Colonic mucosa (tissue), 4 donors: ENCODE measurements around the gene TEDC1. TPM values are rescaled to one million over a fixed set of nuclear protein-coding genes. Genes with fewer than 3 reads are reported as not detected.

ENCODE experiments used
- DNase-seq: peaks from one replicate; pipeline ENCODE4 v3.0.0-alpha.2; 2020
- H3K27ac ChIP-seq: fragments of 200-600 bp; one replicate; pipeline ENCODE4 v1.8.0; 2021
- H3K27me3 ChIP-seq: fragments of 200-600 bp; one replicate; pipeline ENCODE4 v1.8.0; 2021
- H3K36me3 ChIP-seq: fragments of 200-600 bp; one replicate; pipeline ENCODE4 v1.8.0; 2021
- H3K4me1 ChIP-seq: fragments of 200-600 bp; one replicate; pipeline ENCODE4 v1.8.0; 2021; ENCODE audit warnings: mild to moderate bottlenecking
- H3K4me3 ChIP-seq: fragments of 200-600 bp; one replicate; pipeline ENCODE4 v1.8.0; 2021
- H3K9ac ChIP-seq, 2 donors: one replicate each; pipeline ENCODE4 v1.7.0; 2013; ENCODE audit warnings: control low read depth in 2 of 2, low read depth in 2 of 2, low read length in 2 of 2
- H3K9me3 ChIP-seq: fragments of 200-600 bp; one replicate; pipeline ENCODE4 v1.8.0; 2021
- CTCF ChIP-seq: fragments of 200-600 bp; IDR thresholded peaks from one replicate; pipeline ENCODE4 v1.8.0; 2022; ENCODE audit warnings: antibody characterized with exemption, mild to moderate bottlenecking
- intact Hi-C: fragments of 100-400 bp; cut with DNase I; formaldehyde crosslinking; loops from one replicate; pipeline ENCODE4 v1.14.1; 2022
- total RNA-seq, 2 donors: library from RNA; stranded (reverse); fragmentation: NEBNext Ultra II Directional in 1 of 2; extraction: Animal tissue kit (Norgen Biotek cat#: 25700) in 1 of 2; gene quantifications; one replicate each; pipeline ENCODE4 v1.2.1, GENCODE V29; 2021
- donor health status: healthy.
- donor health status: DM: no; HTN: no; CAD: no.
- donor health status: DM: no; HTN: no; CAD: no.

TEDC1 gene
- total RNA-seq, 2 donors from 2014 or later = 15.0 to 55.7 TPM

- no peaks in the 10 kb centered on the region for H3K36me3 ChIP-seq
- no peaks in the 10 kb centered on the region for H3K9me3 ChIP-seq
- no peak for TF ChIP-seq CTCF
- no peak overlapping the region for H3K27ac ChIP-seq
- H3K9ac ChIP-seq = no peak overlapping the region
- DNase-seq = no peak
- H3K4me3 ChIP-seq = no peak overlapping the region
- intact Hi-C loops = no loop called here
- H3K27me3 ChIP-seq = no peaks in the 10 kb centered on the region
- no peaks in the 10 kb centered on the region for H3K4me1 ChIP-seq
These were observed 30.9 kb upstream of the TEDC1 start for GRCh38 chr14:105460116-105460515.

DNA sequence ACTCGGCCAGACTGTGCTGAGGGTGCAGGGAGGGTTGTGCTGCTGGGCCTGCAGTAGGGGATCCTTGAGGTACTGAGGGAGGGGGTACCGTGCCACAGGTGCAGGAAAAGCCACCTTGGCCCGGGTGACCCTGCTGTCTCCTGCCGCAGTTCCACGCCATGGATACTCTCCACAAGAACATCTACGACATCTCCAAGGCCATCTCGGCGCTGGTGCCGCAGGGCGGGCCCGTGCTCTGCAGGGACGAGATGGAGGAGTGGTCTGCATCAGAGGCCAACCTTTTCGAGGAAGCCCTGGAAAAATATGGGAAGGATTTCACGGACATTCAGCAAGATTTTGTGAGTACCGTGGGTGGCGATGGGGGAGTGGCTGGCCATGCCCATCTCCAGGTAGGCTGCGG lies 30.4 kb upstream of the TEDC1 start:
- no peak overlapping the region for H3K9ac ChIP-seq
- no peak for DNase-seq
- intact Hi-C loops = no loop called here
- no peak for TF ChIP-seq CTCF
- H3K27ac ChIP-seq = no peak overlapping the region
- H3K27me3 ChIP-seq = no peaks in the 10 kb centered on the region
- H3K9me3 ChIP-seq = no peaks in the 10 kb centered on the region
- no peaks in the 10 kb centered on the region for H3K4me1 ChIP-seq
- H3K36me3 ChIP-seq = no peaks in the 10 kb centered on the region
- no peak overlapping the region for H3K4me3 ChIP-seq

GRCh38 chr14:105461903-105462302 lies 29.1 kb upstream of the TEDC1 start:
- Histone ChIP-seq H3K4me3 (no peak overlapping the region), H3K9ac (no peak overlapping the region), H3K27ac (no peak overlapping the region), H3K9me3 (no peaks in the 10 kb centered on the region), H3K4me1 (no peaks in the 10 kb centered on the region), H3K27me3 (no peaks in the 10 kb centered on the region), H3K36me3 (no peaks in the 10 kb centered on the region)
- no peak for TF ChIP-seq CTCF
- intact Hi-C loops = no loop called here
- no peak for DNase-seq

- Histone ChIP-seq H3K9me3 (no peaks in the 10 kb centered on the region), H3K27me3 (no peaks in the 10 kb centered on the region), H3K4me3 (no peak overlapping the region), H3K4me1 (no peaks in the 10 kb centered on the region), H3K9ac (no peak overlapping the region), H3K27ac (no peak overlapping the region), H3K36me3 (no peaks in the 10 kb centered on the region)
- no peak for TF ChIP-seq CTCF
- intact Hi-C loops = no loop called here
- DNase-seq = no peak
These were observed 26.5 kb upstream of the TEDC1 start for GRCh38 chr14:105464501-105464900.

- Histone ChIP-seq H3K4me1 (no peaks in the 10 kb centered on the region), H3K9me3 (no peaks in the 10 kb centered on the region), H3K27me3 (no peaks in the 10 kb centered on the region), H3K36me3 (no peaks in the 10 kb centered on the region), H3K9ac (no peak overlapping the region), H3K27ac (no peak overlapping the region), H3K4me3 (no peak overlapping the region)
- DNase-seq = no peak
- TF ChIP-seq CTCF = no peak
- intact Hi-C loops = no loop called here
These were observed 25.6 kb upstream of the TEDC1 start for GRCh38 chr14:105465209-105466031.
